ENCODE data around the gene ATL2. TPM values are rescaled to one million over a fixed set of nuclear protein-coding genes. Genes with fewer than 3 reads are reported as not detected.

ATL2 gene
- total and polyA plus RNA-seq, 2 donors (not counting 3 experiments of a cell fraction or from before 2014, with no cell fraction given), result 23.9 to 45.5 TPM

DNA sequence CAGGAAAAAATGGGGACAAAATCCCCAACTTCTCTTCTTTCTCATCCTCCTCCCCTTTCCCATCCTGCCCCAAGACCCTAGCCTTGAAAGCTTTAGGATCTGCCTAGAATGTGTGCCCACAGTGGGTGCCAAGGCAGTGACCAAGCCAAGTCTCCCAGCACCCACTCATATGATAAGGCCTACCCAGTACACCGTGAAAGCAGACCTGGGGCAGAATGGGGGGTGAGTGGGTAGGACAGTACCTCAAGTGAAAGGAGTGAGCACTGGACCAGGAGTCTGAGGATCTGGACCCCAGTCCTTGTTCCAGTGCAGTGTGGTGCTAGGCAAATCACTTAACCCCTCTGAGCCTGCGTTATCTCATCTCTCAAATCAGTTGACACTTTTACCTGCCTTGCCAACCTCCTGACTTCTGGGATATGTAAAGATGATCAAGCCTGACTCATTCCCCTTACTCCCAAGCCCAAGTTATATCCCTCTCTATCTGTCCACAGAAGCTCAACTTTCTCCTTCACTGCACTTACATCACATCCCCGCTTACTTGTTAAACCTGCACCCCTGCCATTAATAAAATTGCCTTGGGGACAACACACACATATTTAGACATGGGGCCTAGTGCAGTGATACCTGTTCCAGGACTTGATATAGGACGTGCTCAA, 109.7 kb downstream of the ATL2 start:
- Histone ChIP-seq H3K9ac (replicated peaks; ENCODE audit: extremely low read depth, insufficient read depth, low read length) (no peak overlapping the region), H3K79me2 (ENCODE audit: control insufficient read depth, insufficient read depth, low read length) (no peaks in the 10 kb centered on the region), H3K9me1 (replicated peaks; ENCODE audit: control insufficient read depth, extremely low read depth, insufficient read depth, low read length) (no peaks in the 10 kb centered on the region), H3K9me3 (replicated peaks; ENCODE audit: control insufficient read depth, insufficient read depth, low read length) (no peaks in the 10 kb centered on the region), H3K4me2 (ENCODE audit: insufficient read depth, low read length) (no peak overlapping the region), H3K27me3 (ENCODE audit: control insufficient read depth in 2 of 2, insufficient read depth in 2 of 2, low read length in 2 of 2) (peaks cover 0 to 2% of the 10 kb centered on the region in 2 experiments), H3K4me3 (replicated peaks in 1 of 3; ENCODE audit: insufficient read depth in 1 of 3, low read depth in 1 of 3, low read length in 3 of 3) (no peak overlapping the region), H4K20me1 (replicated peaks; ENCODE audit: control insufficient read depth, extremely low read depth, insufficient read depth, low read length) (no peaks in the 10 kb centered on the region), H2AFZ (ENCODE audit: low read depth, low read length) (no peak overlapping the region), H3K4me1 (ENCODE audit: control insufficient read depth, extremely low read depth, insufficient read depth, low read length) (no peaks in the 10 kb centered on the region), H3K36me3 (ENCODE audit: control insufficient read depth in 2 of 2, extremely low read depth in 1 of 2, insufficient read depth in 2 of 2, low read length in 2 of 2) (no peaks in the 10 kb centered on the region), H3K27ac (ENCODE audit: insufficient read depth, low read depth, low read length) (no peak overlapping the region)
- intact Hi-C loops (cut with micrococcal nuclease), result no loop called here
- DNase-seq (ENCODE audit: low read depth, low spot score), result no peak
- TF ChIP-seq EZH2 (IDR thresholded peaks at IDR 0.05; ENCODE audit: borderline replicate concordance, low read depth, low read length, severe bottlenecking) (no peak), GATA2 (IDR thresholded peaks at IDR 0.05; ENCODE audit: insufficient read depth, insufficient read length, low read depth, low read length) (no peak), MYC (IDR thresholded peaks at IDR 0.05; ENCODE audit: low read depth, low read length) (no peak)
- CTCF ChIA-PET, result interaction anchor here (2.2 kb wide), 1 partner anchor 286 kb away, joined by 6 read pairs; no protein-coding TSS in a partner anchor
- BruUV-seq (replicated peaks), result no TSS peak
- dilution Hi-C loops (cut with MboI; ENCODE audit: extremely low pct_ligation_motif_present, low sequenced_read_pairs), result no loop called here
- POLR2A ChIA-PET, result no interaction called here
- FAIRE-seq, result no peak

DNA sequence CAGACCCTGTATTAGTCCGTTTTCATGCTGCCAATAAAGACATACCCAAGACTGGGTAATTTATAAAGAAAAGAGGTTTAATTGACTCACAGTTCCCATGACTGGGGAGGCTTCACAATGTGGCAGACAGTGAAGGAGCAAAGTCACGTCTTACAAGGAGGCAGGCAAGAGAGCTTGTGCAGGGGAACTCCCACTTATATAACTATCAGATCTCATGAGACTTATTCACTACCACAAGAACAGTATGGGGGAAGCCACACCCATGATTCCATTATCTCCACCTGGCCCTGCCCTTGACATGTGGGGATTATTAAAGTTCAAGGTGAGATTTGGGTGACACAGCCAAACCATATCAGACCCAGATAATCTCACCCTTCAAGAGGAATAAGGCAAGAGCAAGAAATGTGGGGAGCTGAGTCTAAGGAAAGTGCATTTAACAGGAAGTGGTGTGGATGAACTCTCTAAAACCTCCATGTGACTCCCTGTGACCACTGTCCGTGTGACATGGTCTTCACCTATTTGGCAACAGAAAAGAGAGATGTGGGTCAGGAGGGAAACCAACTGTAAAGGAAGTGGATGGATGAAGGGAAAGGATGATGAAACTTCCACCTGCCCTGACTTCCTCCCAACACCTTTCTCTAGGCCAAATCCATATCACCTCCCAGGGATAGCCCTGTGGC, 110.6 kb downstream of the ATL2 start:
- Histone ChIP-seq H3K4me3 (replicated peaks in 1 of 3; ENCODE audit: insufficient read depth in 1 of 3, low read depth in 1 of 3, low read length in 3 of 3) (no peak overlapping the region), H3K27me3 (ENCODE audit: control insufficient read depth in 2 of 2, insufficient read depth in 2 of 2, low read length in 2 of 2) (peaks cover 0 to 2% of the 10 kb centered on the region in 2 experiments), H3K4me2 (ENCODE audit: insufficient read depth, low read length) (no peak overlapping the region), H3K9ac (replicated peaks; ENCODE audit: extremely low read depth, insufficient read depth, low read length) (no peak overlapping the region), H3K9me3 (replicated peaks; ENCODE audit: control insufficient read depth, insufficient read depth, low read length) (no peaks in the 10 kb centered on the region), H4K20me1 (replicated peaks; ENCODE audit: control insufficient read depth, extremely low read depth, insufficient read depth, low read length) (no peaks in the 10 kb centered on the region), H3K9me1 (replicated peaks; ENCODE audit: control insufficient read depth, extremely low read depth, insufficient read depth, low read length) (no peaks in the 10 kb centered on the region), H3K36me3 (ENCODE audit: control insufficient read depth in 2 of 2, extremely low read depth in 1 of 2, insufficient read depth in 2 of 2, low read length in 2 of 2) (no peaks in the 10 kb centered on the region), H3K27ac (ENCODE audit: insufficient read depth, low read depth, low read length) (no peak overlapping the region), H2AFZ (ENCODE audit: low read depth, low read length) (no peak overlapping the region), H3K79me2 (ENCODE audit: control insufficient read depth, insufficient read depth, low read length) (no peaks in the 10 kb centered on the region), H3K4me1 (ENCODE audit: control insufficient read depth, extremely low read depth, insufficient read depth, low read length) (no peaks in the 10 kb centered on the region)
- ChIA-PET CTCF (interaction anchor here (2.2 kb wide), 1 partner anchor 285 kb away, joined by 6 read pairs; no protein-coding TSS in a partner anchor), POLR2A (no interaction called here)
- no peak for FAIRE-seq
- DNase-seq (ENCODE audit: low read depth, low spot score), result no peak
- TF ChIP-seq MYC (IDR thresholded peaks at IDR 0.05; ENCODE audit: low read depth, low read length) (no peak), GATA2 (IDR thresholded peaks at IDR 0.05; ENCODE audit: insufficient read depth, insufficient read length, low read depth, low read length) (no peak), POLR2A (IDR thresholded peaks at IDR 0.05; ENCODE audit: low read depth, low read length) (no peak), EZH2 (IDR thresholded peaks at IDR 0.05; ENCODE audit: borderline replicate concordance, low read depth, low read length, severe bottlenecking) (no peak), POLR2AphosphoS5 (IDR thresholded peaks at IDR 0.05; ENCODE audit: insufficient read depth, low read depth, low read length) (no peak), JUN (IDR thresholded peaks at IDR 0.05; ENCODE audit: borderline replicate concordance, insufficient read depth, insufficient read length, low read depth) (no peak), FOS (IDR thresholded peaks at IDR 0.05; ENCODE audit: borderline replicate concordance, insufficient read depth, low read length) (no peak)
- TF ChIP-seq, protein P1, sequence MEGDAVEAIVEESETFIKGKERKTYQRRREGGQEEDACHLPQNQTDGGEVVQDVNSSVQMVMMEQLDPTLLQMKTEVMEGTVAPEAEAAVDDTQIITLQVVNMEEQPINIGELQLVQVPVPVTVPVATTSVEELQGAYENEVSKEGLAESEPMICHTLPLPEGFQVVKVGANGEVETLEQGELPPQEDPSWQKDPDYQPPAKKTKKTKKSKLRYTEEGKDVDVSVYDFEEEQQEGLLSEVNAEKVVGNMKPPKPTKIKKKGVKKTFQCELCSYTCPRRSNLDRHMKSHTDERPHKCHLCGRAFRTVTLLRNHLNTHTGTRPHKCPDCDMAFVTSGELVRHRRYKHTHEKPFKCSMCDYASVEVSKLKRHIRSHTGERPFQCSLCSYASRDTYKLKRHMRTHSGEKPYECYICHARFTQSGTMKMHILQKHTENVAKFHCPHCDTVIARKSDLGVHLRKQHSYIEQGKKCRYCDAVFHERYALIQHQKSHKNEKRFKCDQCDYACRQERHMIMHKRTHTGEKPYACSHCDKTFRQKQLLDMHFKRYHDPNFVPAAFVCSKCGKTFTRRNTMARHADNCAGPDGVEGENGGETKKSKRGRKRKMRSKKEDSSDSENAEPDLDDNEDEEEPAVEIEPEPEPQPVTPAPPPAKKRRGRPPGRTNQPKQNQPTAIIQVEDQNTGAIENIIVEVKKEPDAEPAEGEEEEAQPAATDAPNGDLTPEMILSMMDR (IDR thresholded peaks at IDR 0.05; ENCODE audit: extremely low read depth in 1 of 2, insufficient read depth in 1 of 2, low read depth in 1 of 2, low read length in 2 of 2), result no peak
- TF ChIP-seq, protein P2, sequence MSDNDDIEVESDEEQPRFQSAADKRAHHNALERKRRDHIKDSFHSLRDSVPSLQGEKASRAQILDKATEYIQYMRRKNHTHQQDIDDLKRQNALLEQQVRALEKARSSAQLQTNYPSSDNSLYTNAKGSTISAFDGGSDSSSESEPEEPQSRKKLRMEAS (IDR thresholded peaks at IDR 0.05; ENCODE audit: insufficient read depth, insufficient read length), result no peak
- no TSS peak for BruUV-seq (replicated peaks)
- dilution Hi-C loops (cut with MboI; ENCODE audit: extremely low pct_ligation_motif_present, low sequenced_read_pairs), result no loop called here
- intact Hi-C loops (cut with micrococcal nuclease), result no loop called here
